Endometrial microvascular endothelial cells (primary cell): ENCODE data around the gene QSOX1. TPM values are rescaled to one million over a fixed set of nuclear protein-coding genes. Genes with fewer than 3 reads are reported as not detected.

Source experiments
- in situ Hi-C: cut with HindIII; loops from 2 replicates; pipeline ENCODE4 v1.10.0; 2017; ENCODE audit warnings: low sequenced_read_pairs, low pct_unique_long_range_greater_than_20kb; ENCODE audit errors: inconsistent ontology term
- total RNA-seq: library from RNA; depleted of rRNA; stranded (reverse); fragments of >200 nt; gene quantifications from one replicate; pipeline ENCODE4 v1.2.3, GENCODE V29; 2015; ENCODE audit errors: inconsistent ontology term

QSOX1 gene
- total RNA-seq, 1 donor from 2014 or later: 518 TPM

DNA sequence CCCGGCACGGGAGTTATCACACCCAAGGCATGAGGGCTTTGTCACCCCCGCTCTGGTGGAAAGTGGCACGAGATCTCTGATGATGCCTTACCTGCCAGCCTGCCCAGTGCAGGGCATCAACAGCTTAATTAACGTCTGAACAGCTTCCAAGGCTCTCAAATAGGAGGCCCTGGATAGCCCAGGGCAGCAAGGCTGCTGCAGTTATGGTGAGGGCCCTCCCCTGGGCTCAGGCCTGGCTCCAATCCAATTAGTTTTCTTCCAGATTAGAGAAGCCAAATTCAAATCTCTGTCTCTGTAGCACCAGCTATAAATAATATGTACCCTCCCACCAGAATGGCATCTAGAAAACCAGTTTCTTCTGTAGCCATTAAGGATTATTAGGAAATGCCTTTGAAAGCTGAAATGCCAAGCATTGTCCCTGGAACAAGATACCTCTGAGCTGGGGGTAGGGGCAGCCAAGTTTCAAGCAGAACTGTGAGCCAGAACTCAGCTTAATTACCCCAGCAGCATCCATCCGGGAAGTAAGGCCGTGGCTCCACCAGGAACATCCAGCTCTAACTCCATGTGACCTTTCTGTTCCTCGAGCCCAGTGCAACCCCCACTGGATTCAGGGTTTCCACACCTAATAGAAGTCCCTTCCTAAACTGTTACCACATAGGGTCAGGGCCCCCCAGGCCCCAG, 12.5 kb downstream of the QSOX1 start:
- in situ Hi-C loops: no loop called here

- in situ Hi-C loops: no loop called here
These were observed 13.2 kb downstream of the QSOX1 start for GRCh38 chr1:180167721-180168467.

DNA sequence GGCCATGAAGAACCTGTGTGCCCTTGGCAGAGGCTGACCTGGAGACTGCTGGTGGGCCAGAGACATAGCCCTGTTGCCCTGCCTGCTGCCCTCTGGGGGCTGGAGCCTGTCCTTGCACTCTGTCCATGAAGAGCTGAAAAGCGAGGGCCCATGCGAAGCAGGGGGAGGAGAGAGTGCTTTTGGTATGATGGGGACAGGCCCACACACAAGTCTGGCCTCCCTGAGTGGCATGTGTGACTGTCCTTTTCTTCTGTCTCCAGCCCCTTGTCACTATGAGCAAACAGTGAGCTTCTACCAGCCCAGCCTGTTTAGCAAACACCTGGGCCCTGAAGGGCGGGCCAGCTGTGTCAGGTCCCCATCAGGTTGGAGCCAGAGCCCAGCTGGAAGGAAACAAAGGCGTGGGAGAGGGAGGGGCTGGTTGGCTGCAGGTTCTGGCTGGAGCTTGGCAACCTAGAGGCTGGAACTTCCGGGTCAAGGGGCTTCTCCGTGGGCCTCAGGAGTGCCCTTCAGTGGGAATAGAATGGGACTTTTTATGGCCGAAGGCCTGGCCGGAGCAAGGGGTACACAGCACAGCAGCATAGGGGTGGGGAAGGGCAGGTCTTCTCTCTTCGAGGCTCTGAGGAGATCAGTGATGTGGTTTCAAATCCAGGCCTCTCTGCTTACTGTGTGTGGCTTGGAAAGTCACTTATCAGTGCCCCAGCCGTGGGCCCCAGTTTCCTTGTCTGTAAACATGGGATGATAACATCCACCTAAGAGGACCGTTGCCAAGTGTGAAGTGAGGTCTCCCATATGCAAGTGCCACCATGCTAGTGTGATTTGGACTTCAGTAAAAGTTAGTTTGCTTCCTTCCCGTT, 14.3 kb downstream of the QSOX1 start:
- in situ Hi-C loops: no loop called here

DNA sequence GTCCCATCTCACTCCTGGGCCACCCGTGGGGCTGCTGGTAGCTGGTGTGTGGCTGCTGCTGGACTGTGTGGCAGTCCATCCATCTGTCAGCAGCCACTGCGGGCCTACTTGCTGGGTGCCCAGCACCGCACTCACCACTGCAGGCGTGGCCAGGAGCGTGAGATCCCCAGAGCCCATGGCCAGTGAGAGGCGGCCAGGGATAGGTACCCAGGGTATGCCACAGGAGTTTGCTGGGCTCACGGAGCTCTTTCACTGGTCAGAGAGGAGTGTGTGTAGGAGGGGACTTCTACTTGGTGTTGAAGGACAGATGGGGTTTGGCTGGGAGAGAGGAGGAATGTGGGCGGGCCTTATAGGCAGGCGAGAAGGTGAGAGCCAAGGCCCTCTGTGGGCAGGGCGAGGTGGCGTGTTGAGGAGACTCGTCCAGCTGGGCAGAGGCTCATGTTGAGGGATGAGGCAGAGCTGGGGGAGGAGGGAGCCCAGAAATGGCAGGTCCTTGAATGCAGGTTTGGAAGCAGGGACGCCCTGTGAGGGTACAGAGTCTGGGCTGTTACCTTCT, 15.0 kb downstream of the QSOX1 start:
- in situ Hi-C loops: no loop called here

DNA sequence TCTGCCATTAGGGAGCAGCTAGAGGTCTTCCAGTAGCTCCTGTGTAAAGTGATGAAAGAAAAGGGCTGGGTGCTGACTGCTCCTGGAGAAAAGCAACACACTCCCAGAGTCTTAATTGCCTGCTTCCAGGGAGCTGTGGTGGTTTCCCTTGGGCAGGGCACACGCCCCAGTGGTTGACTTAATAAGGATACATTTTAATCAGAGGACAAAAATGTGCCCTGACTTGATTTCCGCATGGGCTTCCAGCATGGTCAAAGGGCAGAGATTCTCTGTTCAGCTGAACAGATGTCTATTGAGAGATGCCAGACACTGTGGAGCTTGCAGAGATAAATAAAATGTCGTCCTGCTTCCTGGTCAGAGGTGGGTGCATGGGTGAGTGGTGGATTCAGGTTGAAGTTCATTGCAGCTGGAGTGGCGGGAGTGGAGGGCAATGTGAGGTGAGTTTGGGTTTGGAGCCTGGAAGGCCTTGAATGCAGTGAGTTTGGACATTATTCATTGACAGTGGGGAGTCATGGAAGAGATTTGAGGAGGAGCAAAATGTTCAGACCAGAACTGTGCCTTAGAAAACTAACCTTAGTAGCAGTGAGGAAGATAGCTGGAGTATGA, 16.0 kb downstream of the QSOX1 start:
- in situ Hi-C loops: no loop called here

GRCh38 chr1:180171691-180172090, 17.0 kb downstream of the QSOX1 start:
- in situ Hi-C loops: no loop called here

GRCh38 chr1:180173451-180173850, 18.8 kb downstream of the QSOX1 start:
- in situ Hi-C loops: no loop called here

DNA sequence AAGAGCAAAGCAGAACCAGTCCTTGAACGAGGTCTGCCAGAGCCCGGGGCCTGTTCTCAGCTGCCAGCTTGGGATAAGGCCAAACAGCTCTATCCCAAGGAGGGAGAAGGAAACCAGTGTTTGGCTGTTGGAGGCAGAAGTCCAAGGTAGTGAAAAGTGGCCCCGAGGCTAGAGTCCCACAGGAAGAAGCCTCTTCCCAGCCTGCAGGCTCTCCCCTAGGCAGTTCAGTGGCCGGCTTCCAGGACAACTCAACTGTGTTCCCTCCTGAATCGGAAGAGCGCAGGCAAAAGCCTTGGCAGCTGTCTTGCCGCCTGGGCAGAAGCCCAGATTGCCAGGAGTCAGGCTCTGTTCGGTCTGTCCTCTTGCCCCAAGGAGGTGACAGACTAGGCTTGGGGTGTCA, 19.3 kb downstream of the QSOX1 start:
- in situ Hi-C loops: no loop called here

GRCh38 chr1:180175291-180175690, 20.6 kb downstream of the QSOX1 start:
- in situ Hi-C loops: no loop called here

DNA sequence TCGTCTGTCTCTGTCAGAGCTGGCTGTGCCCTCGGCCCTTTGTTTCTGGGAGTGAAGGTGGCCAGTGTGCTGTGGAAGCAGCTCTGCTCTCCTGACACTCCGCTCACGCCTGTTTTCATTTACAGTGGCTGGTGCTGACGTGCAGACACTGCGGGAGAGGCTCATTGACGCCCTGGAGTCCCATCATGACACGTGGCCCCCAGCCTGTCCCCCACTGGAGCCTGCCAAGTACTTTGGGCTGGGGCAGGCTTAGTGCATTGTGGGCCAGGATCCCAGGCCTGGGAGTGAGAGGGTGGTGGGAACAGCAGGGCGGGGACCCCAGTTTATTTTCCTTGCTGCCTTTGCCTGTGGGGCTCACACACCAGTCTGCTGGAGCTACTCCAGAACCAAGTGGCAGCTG, 21.1 kb downstream of the QSOX1 start:
- in situ Hi-C loops: no loop called here

DNA sequence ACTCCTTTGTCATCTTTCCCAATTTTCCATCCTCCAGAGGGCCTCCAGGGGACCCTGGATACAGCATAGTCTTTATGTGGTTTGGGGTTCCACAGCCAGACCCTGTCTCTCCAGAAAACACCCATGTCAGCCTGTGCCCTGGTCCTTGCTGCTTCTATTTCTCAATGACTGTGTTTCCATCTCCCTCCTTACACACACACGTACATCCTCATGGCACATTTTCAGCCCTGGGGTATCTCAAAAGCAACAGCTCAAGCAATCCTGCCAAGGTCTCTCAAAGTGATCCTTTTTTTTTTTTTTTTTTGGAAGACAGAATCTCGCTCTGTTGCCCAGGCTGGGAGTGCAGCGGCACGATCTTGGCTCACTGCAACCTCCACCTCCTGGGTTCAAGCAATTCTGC, 22.3 kb downstream of the QSOX1 start:
- in situ Hi-C loops: no loop called here

GRCh38 chr1:180177931-180178330, 23.3 kb downstream of the QSOX1 start:
- in situ Hi-C loops: no loop called here

DNA sequence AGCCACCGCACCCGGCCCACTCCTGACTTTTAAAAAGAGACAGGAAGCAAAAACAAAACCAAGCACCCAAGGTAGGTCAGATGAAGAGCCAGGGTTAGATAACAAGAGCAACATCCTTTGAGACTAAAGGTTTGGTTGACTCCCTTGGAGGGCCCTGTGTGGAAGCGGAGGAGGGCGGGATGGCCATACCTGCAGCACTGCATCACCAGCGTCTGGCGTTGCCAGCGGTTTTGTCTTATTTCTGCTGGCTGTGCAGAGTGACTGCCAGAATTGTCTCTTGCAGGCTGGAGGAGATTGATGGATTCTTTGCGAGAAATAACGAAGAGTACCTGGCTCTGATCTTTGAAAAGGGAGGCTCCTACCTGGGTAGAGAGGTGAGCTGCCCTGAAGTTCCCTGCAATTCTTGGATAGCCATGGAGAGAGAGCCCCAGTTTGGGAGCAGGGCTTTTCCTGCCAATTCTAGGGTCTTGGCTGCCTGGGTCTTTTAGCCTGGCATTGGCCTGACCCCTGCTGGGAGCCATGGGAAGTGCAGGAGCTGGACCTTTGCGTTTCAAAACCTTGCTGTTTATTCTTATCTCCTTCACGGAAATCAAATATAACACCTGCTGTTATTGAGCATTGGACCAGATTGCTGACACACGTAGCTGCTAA, 24.0 kb downstream of the QSOX1 start:
- in situ Hi-C loops: no loop called here

DNA sequence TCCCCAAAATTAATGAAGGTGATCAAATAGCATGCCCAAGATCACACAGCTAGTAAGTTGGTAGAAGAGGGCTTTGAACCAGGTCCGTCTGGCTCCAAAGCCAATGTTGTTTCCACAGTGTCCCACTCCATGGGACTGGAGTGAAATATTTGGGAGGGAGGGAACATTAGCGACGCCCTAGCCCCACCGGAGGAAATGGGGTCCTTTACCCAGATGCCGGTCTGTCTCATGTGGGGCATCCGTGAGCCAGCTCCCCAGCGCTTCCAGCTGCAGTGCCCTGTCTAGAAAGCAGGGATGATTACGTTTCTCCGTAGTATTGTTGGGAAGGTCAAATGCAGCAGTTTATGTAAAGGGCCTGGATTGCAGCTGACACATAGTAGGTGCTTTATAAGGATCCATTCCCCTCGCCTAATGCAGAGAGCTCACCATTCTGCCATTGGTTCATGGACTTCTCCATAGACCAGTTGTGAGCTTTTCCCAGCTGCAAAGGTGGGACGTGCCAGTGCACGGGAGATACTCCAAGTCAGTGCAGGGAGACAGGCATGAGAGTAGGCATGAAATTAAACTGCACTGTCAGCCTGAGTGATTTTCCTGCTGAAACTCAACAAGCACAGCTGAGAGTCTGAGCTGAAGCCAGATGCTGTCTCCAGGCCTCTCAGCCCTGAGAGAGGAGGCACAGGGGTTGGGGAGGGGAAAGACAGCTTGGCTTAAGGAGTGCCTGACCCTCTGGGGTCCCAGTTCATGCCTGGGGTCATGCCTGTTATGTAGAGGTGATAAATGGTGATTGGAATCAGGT, 24.7 kb downstream of the QSOX1 start:
- in situ Hi-C loops: no loop called here

GRCh38 chr1:180181048-180181447, 26.4 kb downstream of the QSOX1 start:
- in situ Hi-C loops: no loop called here

DNA sequence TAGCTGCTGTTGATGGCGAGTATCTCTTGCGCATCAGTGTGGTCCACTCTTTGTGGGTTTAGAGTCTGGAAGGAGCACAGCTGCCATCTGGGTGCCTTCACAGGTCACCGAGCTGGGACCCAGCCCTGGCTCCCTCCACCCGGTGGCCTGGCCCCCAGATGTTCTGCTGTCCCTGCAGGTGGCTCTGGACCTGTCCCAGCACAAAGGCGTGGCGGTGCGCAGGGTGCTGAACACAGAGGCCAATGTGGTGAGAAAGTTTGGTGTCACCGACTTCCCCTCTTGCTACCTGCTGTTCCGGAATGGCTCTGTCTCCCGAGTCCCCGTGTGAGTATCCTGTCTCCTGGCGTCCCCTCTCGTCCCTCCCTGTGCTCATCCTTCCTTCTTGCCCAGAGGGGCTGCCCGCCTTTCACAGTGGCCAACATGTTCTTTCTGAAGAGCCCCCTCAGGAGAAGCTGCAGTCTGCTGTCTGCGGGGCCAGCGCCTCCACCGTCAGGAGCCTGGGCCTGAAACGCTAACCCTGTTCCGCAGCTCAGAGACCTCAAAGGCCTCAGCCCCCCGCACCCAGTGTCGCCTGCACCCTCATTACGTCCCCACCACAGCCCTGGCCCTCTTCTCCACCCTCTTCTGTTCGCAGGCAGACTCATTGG, 27.4 kb downstream of the QSOX1 start:
- in situ Hi-C loops: no loop called here

GRCh38 chr1:180182643-180183311, 28.1 kb downstream of the QSOX1 start:
- in situ Hi-C loops: no loop called here
